H1 (cell line): Measurements from ENCODE around the gene TNPO2. TPM values are rescaled to one million over a fixed set of nuclear protein-coding genes. Genes with fewer than 3 reads are reported as not detected.

Experiments
- CTCF ChIA-PET: fragments of 300-600 bp; sonication (Branson Sonifier 250); formaldehyde crosslinking; loops from one replicate; lab custom pipeline; 2021; ENCODE audit not compliant: partially characterized antibody; lab: Charles Lee
- POLR2A ChIA-PET: fragments of 300-600 bp; sonication (Branson Sonifier 250); formaldehyde crosslinking; loops from one replicate; lab custom pipeline; 2021; ENCODE audit warnings: inconsistent platforms; ENCODE audit not compliant: partially characterized antibody; lab: Charles Lee
- DNase-seq, 2 experiments: peaks; one replicate each; pipeline versions ENCODE4 v3.0.0 to v3.0.0-alpha.2; 2010 to 2022; ENCODE audit warnings: low spot score in 2 of 2, low read depth in 1 of 2, mixed read lengths in 1 of 2
- FAIRE-seq: peaks from 2 replicates; lab custom pipeline; 2011; peaks lifted over from hg19 to GRCh38; lab: Jason Lieb, UNC
- H2AFZ ChIP-seq: 2 replicates; pipeline ENCODE4 v1.8.1; 2012; ENCODE audit warnings: low read length, inconsistent platforms
- H2AK5ac ChIP-seq: 2 replicates; pipeline ENCODE4 v1.6.1; 2013; ENCODE audit warnings: low read depth, low read length
- H2BK120ac ChIP-seq: replicated peaks from 2 replicates; pipeline ENCODE3; 2013; ENCODE audit warnings: low read depth, low read length, inconsistent platforms
- H2BK12ac ChIP-seq: 2 replicates; pipeline ENCODE4 v1.6.1; 2013; ENCODE audit warnings: low read depth, low read length
- H2BK15ac ChIP-seq: 2 replicates; pipeline ENCODE4 v1.6.1; 2013; ENCODE audit warnings: low read length
- H2BK20ac ChIP-seq: 2 replicates; pipeline ENCODE4 v1.6.1; 2013; ENCODE audit warnings: low read length
- H2BK5ac ChIP-seq: 2 replicates; pipeline ENCODE4 v1.6.1; 2013; ENCODE audit warnings: low read depth, low read length
- H3K14ac ChIP-seq: 2 replicates; pipeline ENCODE4 v1.6.1; 2013; ENCODE audit warnings: inconsistent platforms; ENCODE audit not compliant: insufficient read length
- H3K18ac ChIP-seq: 2 replicates; pipeline ENCODE4 v1.6.1; 2013; ENCODE audit warnings: low read length; ENCODE audit errors: extremely low read depth
- H3K23ac ChIP-seq: 2 replicates; pipeline ENCODE4 v1.6.1; 2013; ENCODE audit warnings: inconsistent platforms; ENCODE audit not compliant: insufficient read length
- H3K23me2 ChIP-seq: 2 replicates; pipeline ENCODE4 v1.6.1; 2013; ENCODE audit warnings: low read depth, low read length
- H3K27ac ChIP-seq: 2 replicates; pipeline ENCODE4 v1.6.1; 2011; ENCODE audit warnings: low read depth, low read length, inconsistent platforms
- H3K27me3 ChIP-seq, 4 experiments: replicated peaks in 1 of 4; 1 replicate in 1 of 4; 2 replicates in 3 of 4; pipeline versions ENCODE4 v1.6.1 to v1.8.1; 2011 to 2013; ENCODE audit warnings: low read length in 3 of 4, mild to moderate bottlenecking in 3 of 4, inconsistent platforms in 2 of 4, mixed read lengths in 2 of 4, moderate library complexity in 1 of 4; ENCODE audit not compliant: control insufficient read depth in 3 of 4, insufficient read depth in 3 of 4; ENCODE audit errors: extremely low read depth in 1 of 4
- H3K36me3 ChIP-seq, 4 experiments: 2 replicates each; pipeline versions ENCODE4 v1.6.1 to v1.8.1; 2011 to 2013; ENCODE audit warnings: mild to moderate bottlenecking in 4 of 4, low read length in 3 of 4, moderate library complexity in 2 of 4, control low read depth in 1 of 4, inconsistent platforms in 1 of 4; ENCODE audit not compliant: insufficient read depth in 4 of 4, control insufficient read depth in 2 of 4
- H3K4ac ChIP-seq: replicated peaks from 2 replicates; pipeline ENCODE3; 2013; ENCODE audit warnings: low read length, low read depth, mixed read lengths, inconsistent platforms; ENCODE audit not compliant: insufficient read length
- H3K4me1 ChIP-seq, 4 experiments: replicated peaks in 1 of 4; 1 replicate in 1 of 4; 2 replicates in 3 of 4; pipeline versions ENCODE4 v1.6.1 to v1.8.1; 2011 to 2013; ENCODE audit warnings: low read length in 3 of 4, inconsistent platforms in 2 of 4, mixed read lengths in 1 of 4; ENCODE audit not compliant: insufficient read depth in 4 of 4, control insufficient read depth in 3 of 4
- H3K4me2 ChIP-seq, 2 experiments: 2 replicates each; pipeline versions ENCODE4 v1.6.1 to v1.8.1; 2011 to 2013; ENCODE audit warnings: low read depth in 2 of 2, low read length in 2 of 2, control low read depth in 1 of 2, inconsistent platforms in 1 of 2, mild to moderate bottlenecking in 1 of 2; ENCODE audit not compliant: insufficient read depth in 1 of 2
- H3K4me3 ChIP-seq, 4 experiments: fragments of 200-600, 300-600 bp in 1 of 4; sonication (generic), shearing (Covaris generic), sonication (Bioruptor Twin) in 1 of 4; 2 replicates each; pipeline versions ENCODE4 v1.5.1 to v1.8.1; 2011 to 2016; ENCODE audit warnings: low read length in 4 of 4, low read depth in 3 of 4, control low read depth in 2 of 4, inconsistent platforms in 2 of 4, mild to moderate bottlenecking in 2 of 4, mixed read lengths in 1 of 4, moderate library complexity in 1 of 4; ENCODE audit not compliant: insufficient read depth in 2 of 4; ENCODE audit errors: extremely low read depth in 1 of 4
- H3K56ac ChIP-seq: replicated peaks from 2 replicates; pipeline ENCODE3; 2013; ENCODE audit warnings: low read depth, mild to moderate bottlenecking, mixed read lengths, low read length, inconsistent platforms; ENCODE audit not compliant: insufficient read length
- H3K79me1 ChIP-seq: 2 replicates; pipeline ENCODE4 v1.6.1; 2013; ENCODE audit warnings: low read depth, low read length, control low read depth
- H3K79me2 ChIP-seq, 2 experiments: 2 replicates each; pipeline versions ENCODE4 v1.6.1 to v1.8.1; 2012 to 2013; ENCODE audit warnings: low read length in 2 of 2, mild to moderate bottlenecking in 2 of 2, inconsistent platforms in 1 of 2; ENCODE audit not compliant: insufficient read depth in 2 of 2, control insufficient read depth in 1 of 2
- H3K9ac ChIP-seq, 4 experiments: replicated peaks in 1 of 4; 1 replicate in 1 of 4; 2 replicates in 3 of 4; pipeline versions ENCODE4 v1.6.1 to v1.8.1; 2011 to 2013; ENCODE audit warnings: low read depth in 3 of 4, low read length in 3 of 4, control low read depth in 2 of 4, mild to moderate bottlenecking in 2 of 4, moderate library complexity in 2 of 4, inconsistent platforms in 1 of 4; ENCODE audit errors: extremely low read depth in 1 of 4
- H3K9me3 ChIP-seq, 2 experiments: 2 replicates each; pipeline versions ENCODE4 v1.6.1 to v1.8.1; 2012 to 2013; ENCODE audit warnings: mild to moderate bottlenecking in 2 of 2, moderate library complexity in 2 of 2, control low read depth in 1 of 2, inconsistent platforms in 1 of 2, low read depth in 1 of 2, low read length in 1 of 2, mixed read lengths in 1 of 2; ENCODE audit not compliant: insufficient read depth in 2 of 2
- H4K20me1 ChIP-seq, 2 experiments: replicated peaks in 1 of 2; 2 replicates each; pipeline versions ENCODE3 to v1.8.1; 2011 to 2013; ENCODE audit warnings: inconsistent platforms in 2 of 2, low read length in 2 of 2, mild to moderate bottlenecking in 1 of 2; ENCODE audit not compliant: insufficient read depth in 2 of 2, control insufficient read depth in 1 of 2
- H4K5ac ChIP-seq: 2 replicates; pipeline ENCODE4 v1.6.1; 2013; ENCODE audit warnings: low read length, low read depth, mixed read lengths, inconsistent platforms; ENCODE audit not compliant: insufficient read length
- H4K8ac ChIP-seq: 2 replicates; pipeline ENCODE4 v1.8.0; 2013; ENCODE audit warnings: mild to moderate bottlenecking, moderate library complexity, low read length, inconsistent platforms; ENCODE audit not compliant: insufficient read depth; ENCODE audit errors: extremely low read depth
- H4K91ac ChIP-seq: replicated peaks from 2 replicates; pipeline ENCODE3; 2013; ENCODE audit warnings: low read length, mixed read lengths, inconsistent platforms; ENCODE audit not compliant: insufficient read length
- CBX8 ChIP-seq: fragments of 300-800, 300-1000 bp; sonication (generic); IDR thresholded peaks from 2 replicates; pipeline ENCODE4 v1.7.1; 2016; ENCODE audit warnings: low read depth, low read length, borderline replicate concordance
- HDAC2 ChIP-seq, 2 experiments: fragments of 300-600 bp in 1 of 2; sonication (generic) in 1 of 2; IDR thresholded peaks; 2 replicates each; pipeline ENCODE4 v1.6.1; 2011 to 2012; ENCODE audit warnings: low read depth in 2 of 2, low read length in 2 of 2, mild to moderate bottlenecking in 2 of 2, moderate library complexity in 2 of 2, borderline replicate concordance in 1 of 2, inconsistent platforms in 1 of 2
- POLR2AphosphoS5 ChIP-seq: IDR thresholded peaks from 2 replicates; pipeline ENCODE4 v1.6.1; 2011; ENCODE audit warnings: low read depth, low read length
- POU5F1 ChIP-seq: IDR thresholded peaks from 2 replicates; pipeline ENCODE4 v1.6.1; 2011; ENCODE audit warnings: low read depth, mild to moderate bottlenecking, low read length, moderate library complexity
- RNF2 ChIP-seq: fragments of 200-900, 300-1000 bp; sonication (generic); IDR thresholded peaks from 2 replicates; pipeline ENCODE4 v1.7.1; 2016; ENCODE audit warnings: borderline replicate concordance, low read depth, mild to moderate bottlenecking, antibody characterized with exemption, low read length; ENCODE audit not compliant: poor library complexity, severe bottlenecking; ENCODE audit errors: missing control alignments
- RXRA ChIP-seq: IDR thresholded peaks from 2 replicates; pipeline ENCODE4 v1.6.1; 2011; ENCODE audit warnings: low read depth, mild to moderate bottlenecking, low read length, moderate library complexity; ENCODE audit not compliant: insufficient read depth
- TAF1 ChIP-seq: IDR thresholded peaks from 2 replicates; pipeline ENCODE4 v1.6.1; 2011; ENCODE audit warnings: mild to moderate bottlenecking, low read depth, low read length
- WGBS, 2 experiments: shearing (Covaris generic) in 1 of 2; methylation state at CpG; one replicate each; pipeline versions ENCODE4 v1.1.6 to v1.1.7; 2013 to 2015; ENCODE audit warnings: low lambda C conversion rate in 2 of 2, mixed read lengths in 2 of 2, inconsistent platforms in 1 of 2, low coverage in 1 of 2, missing lambda C conversion rate in 1 of 2; ENCODE audit not compliant: insufficient replicate concordance in 2 of 2, insufficient coverage in 1 of 2, insufficient read length in 1 of 2; ENCODE audit errors: extremely low coverage in 1 of 2, missing lambda C conversion rate in 1 of 2; 5-methylcytosine and 5-hydroxymethylcytosine counted together
- polyA plus RNA-seq, 7 experiments: library from polyadenylated mRNA; depleted of rRNA in 3 of 7; stranded (reverse) in 5 of 7; unstranded in 2 of 7; fragments of >200 nt in 5 of 7; fragments of 200-250 nt in 2 of 7; gene quantifications; 1 replicate in 5 of 7; 2 replicates in 1 of 7; 4 replicates in 1 of 7; pipeline versions ENCODE4 v1.2.1 to v1.2.3, GENCODE V29; 2011 to 2013; ENCODE audit warnings: missing spikeins in 2 of 7, mixed read lengths in 2 of 7
- total RNA-seq: library from RNA; stranded (reverse); fragmentation: NEBNext Ultra II Directional; extraction: Animal tissue kit (Norgen Biotek cat#: 25700); gene quantifications from 2 replicates; pipeline ENCODE4 v1.2.1, GENCODE V29; 2021
- TF ChIP-seq, protein P1 (sequence below): IDR thresholded peaks from 2 replicates; pipeline ENCODE4 v1.6.1; 2012; ENCODE audit warnings: low read length, inconsistent platforms

TNPO2 gene
- total and polyA plus RNA-seq, 2 of the 8 experiments (the other 6 are each of a cell fraction or from before 2014, with no cell fraction given) = 112 to 121 TPM

DNA sequence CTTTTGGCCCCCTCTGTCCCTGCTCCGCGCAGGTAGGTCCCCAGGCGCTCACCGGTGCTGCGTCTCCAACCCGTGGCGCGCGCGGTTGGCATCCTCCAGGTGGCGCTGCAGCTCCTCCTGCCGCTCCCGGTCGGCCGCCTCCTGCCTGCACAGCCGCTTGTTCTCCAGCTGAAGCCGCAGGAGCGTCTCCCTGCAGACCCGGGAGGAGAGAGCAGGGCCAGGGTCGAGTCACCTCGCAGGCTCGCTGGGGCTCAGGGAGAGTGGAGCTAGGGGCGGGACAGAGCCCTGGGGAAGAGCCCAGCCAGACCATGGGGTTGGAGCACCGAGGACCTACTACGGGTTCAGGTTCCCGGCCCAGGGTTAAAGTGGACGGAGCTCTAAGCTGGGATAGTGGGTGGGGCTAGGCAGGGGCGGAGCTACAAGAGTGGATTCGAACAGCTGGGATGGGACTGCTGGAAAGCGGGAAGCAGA is 42.4 kb upstream of the TNPO2 start:
- no peak overlapping the region for H3K23ac ChIP-seq
- 74% methylated on average over 29 of the region's 30 CpGs; no CpG with 5 or more reads in 1 of the 2 experiments for WGBS, 2 experiments
- no peak overlapping the region for H3K56ac ChIP-seq
- H3K4ac ChIP-seq = no peak overlapping the region
- H3K79me1 ChIP-seq = no peaks in the 10 kb centered on the region
- H4K8ac ChIP-seq = no peak overlapping the region
- POLR2A ChIA-PET = interaction anchor here (0.7 to 9.2 kb wide), 9 partner anchors 8 to 69 kb away, joined by 3 to 70 read pairs (median 4); partner anchors contain the start of genes BEST2, FBXW9, GET3 and TRIR
- no peak overlapping the region for H3K14ac ChIP-seq
- no peak overlapping the region for H2BK12ac ChIP-seq
- H3K27me3 ChIP-seq = no peaks in the 10 kb centered on the region
- TF ChIP-seq RNF2 (no peak), CBX8 (no peak), TAF1 (peak; percentile 14; the same call in 1 of the 2 replicates), POU5F1 (no peak), RXRA (no peak), HDAC2 (IDR thresholded peaks at IDR 0.05; ENCODE audit: borderline replicate concordance in 1 of 2, low read depth in 2 of 2, low read length in 2 of 2) (no peak), POLR2AphosphoS5 (no peak)
- TF ChIP-seq, protein P1, sequence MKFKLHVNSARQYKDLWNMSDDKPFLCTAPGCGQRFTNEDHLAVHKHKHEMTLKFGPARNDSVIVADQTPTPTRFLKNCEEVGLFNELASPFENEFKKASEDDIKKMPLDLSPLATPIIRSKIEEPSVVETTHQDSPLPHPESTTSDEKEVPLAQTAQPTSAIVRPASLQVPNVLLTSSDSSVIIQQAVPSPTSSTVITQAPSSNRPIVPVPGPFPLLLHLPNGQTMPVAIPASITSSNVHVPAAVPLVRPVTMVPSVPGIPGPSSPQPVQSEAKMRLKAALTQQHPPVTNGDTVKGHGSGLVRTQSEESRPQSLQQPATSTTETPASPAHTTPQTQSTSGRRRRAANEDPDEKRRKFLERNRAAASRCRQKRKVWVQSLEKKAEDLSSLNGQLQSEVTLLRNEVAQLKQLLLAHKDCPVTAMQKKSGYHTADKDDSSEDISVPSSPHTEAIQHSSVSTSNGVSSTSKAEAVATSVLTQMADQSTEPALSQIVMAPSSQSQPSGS = no peak
- TF ChIP-seq, all 59 proteins: peak for 1
- H3K4me2 ChIP-seq = no peak overlapping the region
- no peaks in the 10 kb centered on the region for H3K9me3 ChIP-seq
- H3K18ac ChIP-seq = no peak overlapping the region
- H3K23me2 ChIP-seq = no peaks in the 10 kb centered on the region
- DNase-seq (peak in 1 of 2 experiments; percentile 61), FAIRE-seq (no peak)
- no peaks in the 10 kb centered on the region for H3K79me2 ChIP-seq
- no peak overlapping the region for H2AFZ ChIP-seq
- H3K27ac ChIP-seq = no peak overlapping the region
- no peak overlapping the region for H4K5ac ChIP-seq
- CTCF ChIA-PET = interaction anchor here (0.7 to 17.5 kb wide), 7 partner anchors 8 to 35 kb away, joined by 3 to 288 read pairs (median 14); partner anchors contain the start of genes BEST2, HOOK2, JUNB and PRDX2
- H3K9ac ChIP-seq = no peak overlapping the region
- no peak overlapping the region for H2BK15ac ChIP-seq
- peaks cover 0 to 8% (median 4%) of the 10 kb centered on the region in 4 experiments; a peak in 6 of 7 replicates for H3K4me1 ChIP-seq
- H2AK5ac ChIP-seq = no peak overlapping the region
- H4K20me1 ChIP-seq = peaks cover 1 to 2% of the 10 kb centered on the region in 2 experiments
- no peak overlapping the region for H2BK120ac ChIP-seq
- H3K4me3 ChIP-seq = no peak overlapping the region
- no peak overlapping the region for H2BK5ac ChIP-seq
- peaks cover 7 to 49% (median 29%) of the 10 kb centered on the region in 4 experiments for H3K36me3 ChIP-seq
- no peak overlapping the region for H2BK20ac ChIP-seq
- no peak overlapping the region for H4K91ac ChIP-seq
